SIG-M5 (cell line): ENCODE measurements around the gene CELF1.
"Not testable (repeated sequence)": the region's sequence is repeated elsewhere in the genome, so short reads cannot be mapped to it uniquely, and the experiment has no call there.

Source experiments
- DNase-seq: peaks from one replicate; lab custom pipeline; 2025; lab: John Stamatoyannopoulos, UW

Gene CELF1

DNA sequence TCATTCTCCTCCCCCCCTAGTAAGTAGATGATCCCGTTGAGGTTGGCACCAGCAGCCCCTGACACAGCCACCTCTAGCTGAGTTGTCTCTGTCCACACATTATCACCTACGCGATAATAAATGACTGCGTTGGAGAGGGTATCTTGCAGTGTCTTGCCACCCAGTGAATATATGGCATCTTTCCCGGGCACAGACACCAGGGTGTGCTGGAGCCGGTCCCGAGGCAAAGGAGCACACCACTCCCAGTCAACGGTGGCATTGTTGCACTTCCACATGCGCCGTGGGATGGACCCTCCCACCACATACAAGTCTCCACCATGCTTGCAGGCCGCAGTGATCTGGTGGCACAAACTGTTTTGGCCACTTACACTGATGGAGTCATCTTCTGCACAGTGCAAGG lies 20.4 kb upstream of the CELF1 start:
- no peak for DNase-seq

DNA sequence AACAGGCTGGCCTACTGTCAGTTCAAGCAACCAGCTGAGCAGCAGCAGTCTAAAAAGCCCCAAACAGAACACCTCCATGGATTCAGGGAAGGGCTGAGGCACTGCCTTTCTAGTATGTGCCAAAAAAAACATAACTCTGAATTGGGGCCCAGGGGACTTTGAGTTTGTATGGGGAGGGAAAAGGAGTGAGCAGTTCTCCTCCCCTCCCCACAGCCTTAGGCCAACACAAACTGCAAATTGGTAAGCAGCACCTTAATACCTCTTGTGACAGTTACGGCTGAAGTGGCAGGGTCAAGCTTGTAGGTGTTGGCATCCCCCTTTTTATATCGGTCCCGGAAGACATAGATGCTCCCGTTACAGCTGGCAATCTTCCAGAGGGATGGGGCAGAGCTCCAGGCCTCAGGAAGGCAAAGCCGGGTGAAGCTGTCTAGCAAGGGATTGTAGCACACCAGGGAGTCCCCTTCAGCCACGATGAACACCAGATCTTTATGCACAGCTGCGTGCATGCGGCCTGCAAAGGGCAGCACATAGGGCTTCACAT lies 19.9 kb upstream of the CELF1 start:
- DNase-seq = no peak

DNA sequence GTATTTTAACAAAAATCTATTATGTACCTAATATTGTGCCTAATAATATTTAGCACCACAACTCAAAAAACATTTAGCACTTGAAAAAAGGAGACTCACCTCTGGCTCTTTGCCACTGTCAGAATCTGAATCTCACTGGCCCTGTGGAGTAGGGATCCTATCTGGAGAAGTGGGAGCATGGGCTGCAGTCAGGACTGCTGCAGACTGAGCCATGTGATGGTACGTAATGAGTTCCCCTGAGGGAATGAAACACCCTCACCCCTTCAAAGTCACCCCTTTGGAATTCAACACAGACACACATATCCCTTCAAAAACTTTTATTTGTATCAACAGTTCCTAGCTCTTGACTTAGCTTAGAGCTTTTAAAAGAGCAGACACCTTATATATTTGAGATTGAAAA lies 19.0 kb upstream of the CELF1 start:
- no peak for DNase-seq

DNA sequence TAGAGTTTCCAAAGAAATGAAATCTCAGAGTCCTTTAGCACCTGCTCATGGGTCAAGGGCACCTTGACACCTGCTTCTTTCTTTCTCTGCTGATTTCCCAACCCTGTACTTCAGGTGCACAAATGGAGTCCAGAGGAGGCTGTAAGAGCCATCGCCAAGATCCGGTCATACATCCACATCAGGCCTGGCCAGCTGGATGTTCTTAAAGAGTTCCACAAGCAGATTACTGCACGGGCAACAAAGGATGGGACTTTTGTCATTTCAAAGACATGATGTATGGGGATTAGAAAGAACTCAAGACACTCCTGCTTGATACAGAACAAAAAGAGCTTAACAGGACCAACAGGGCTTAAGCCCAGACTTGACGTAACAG lies 18.4 kb upstream of the CELF1 start:
- DNase-seq = no peak

DNA sequence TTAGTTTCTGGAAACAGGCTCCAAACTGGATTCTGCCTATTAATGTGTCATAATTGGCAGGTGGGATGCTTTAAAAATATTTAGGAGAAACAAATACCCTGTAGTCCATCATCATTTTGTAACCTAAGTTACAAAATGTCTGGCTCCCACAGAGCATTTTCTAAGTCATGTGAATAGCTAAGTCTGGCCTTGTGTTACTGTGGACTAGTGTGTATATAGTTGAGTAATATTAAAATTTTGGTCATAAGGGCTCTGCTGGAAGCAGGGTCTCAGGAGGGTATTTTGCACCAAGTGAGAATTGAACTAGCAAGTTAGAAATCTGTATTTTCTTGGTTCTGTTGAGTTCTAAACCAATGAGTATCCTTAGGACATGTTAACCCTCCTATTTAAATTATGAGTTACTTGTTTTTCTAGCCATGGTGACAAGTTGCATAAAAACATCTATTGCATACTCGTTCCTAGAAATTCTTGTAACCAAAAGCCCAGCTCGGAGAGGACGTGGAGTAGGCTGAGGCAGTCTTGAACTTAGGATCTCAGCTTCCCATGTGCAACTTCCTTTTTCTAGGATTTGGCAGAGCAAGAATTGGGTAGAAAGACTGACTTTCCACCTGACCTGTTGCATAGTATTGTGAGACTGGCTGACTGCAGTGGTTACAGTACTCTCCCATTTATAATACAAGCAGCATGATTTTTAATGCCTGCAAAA lies 17.9 kb upstream of the CELF1 start:
- no peak for DNase-seq

DNA sequence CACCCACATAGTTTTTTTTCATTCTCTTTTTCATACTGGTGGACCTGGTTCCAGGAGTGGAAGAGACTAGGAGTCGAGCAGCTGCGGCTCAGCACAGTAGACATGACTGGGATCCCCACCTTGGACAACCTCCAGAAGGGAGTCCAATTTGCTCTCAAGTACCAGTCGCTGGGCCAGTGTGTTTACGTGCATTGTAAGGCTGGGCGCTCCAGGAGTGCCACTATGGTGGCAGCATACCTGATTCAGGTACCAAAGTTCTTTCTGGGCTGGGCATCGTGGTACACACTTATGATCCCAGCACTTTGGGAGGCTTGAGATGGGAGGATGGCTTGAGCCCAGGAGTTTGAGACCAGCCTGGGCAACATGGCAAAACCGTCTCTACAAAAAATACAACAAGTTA lies 16.7 kb upstream of the CELF1 start:
- DNase-seq = no peak

DNA sequence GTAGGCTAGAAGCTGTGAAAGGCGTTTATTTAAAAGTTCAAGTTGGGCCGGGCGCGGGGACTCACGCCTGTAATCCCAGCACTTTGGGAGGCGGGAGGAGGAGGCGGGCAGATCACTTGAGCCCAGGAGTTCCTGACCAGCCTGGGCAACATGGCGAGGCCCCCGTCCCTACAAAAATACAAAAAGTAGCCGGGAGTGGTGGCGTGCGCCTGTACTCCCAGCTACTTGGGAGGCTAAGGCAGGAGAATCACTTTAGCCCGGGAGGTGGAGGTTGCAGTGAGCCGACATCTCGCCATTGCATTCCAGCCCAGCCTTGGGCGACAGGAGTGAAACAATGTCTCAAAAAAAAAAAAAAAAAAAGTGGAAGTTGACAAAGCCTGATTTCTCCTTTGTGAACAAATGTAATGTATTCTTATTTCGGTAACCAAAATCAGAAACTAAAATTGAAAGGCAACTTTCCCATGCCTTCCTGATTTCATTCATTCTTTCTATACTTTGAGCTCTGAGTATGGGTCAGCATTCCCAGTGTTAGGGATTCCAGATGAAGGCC lies 13.3 kb upstream of the CELF1 start:
- DNase-seq = no peak

DNA sequence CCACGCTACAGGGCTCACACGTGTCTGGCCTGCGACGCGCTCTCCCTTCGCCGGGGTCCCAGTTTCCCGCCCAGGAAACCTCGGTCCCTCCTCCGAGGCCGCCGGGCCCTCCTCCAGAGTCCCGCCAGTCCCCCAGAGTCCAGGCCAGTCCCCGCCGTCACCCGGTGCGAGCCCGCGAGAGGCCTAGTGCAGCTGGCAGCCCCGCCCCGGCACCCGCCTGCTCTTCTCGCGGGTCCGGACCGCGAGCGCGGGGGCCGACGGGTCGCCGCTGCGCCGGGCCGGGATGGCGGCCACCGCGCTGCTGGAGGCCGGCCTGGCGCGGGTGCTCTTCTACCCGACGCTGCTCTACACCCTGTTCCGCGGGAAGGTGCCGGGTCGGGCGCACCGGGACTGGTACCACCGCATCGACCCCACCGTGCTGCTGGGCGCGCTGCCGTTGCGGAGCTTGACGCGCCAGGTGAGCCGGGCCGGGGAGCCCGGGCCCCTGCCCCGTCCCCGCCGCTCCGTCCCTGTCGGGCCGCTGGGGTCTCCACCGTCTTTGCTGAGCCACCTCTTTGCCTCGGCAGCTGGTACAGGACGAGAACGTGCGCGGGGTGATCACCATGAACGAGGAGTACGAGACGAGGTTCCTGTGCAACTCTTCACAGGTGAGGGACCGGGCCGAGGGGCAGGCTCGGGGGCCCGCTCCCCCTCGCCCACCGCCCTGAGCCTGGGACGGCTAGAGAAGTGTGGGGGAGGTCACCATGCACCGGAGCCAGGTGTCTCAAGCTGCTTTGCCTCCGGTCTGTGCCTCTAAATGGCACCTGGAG lies 12.6 kb upstream of the CELF1 start, which contains the start of gene PTPMT1:
PTPMT1 (plus strand) TSS at position 260 of the 809 bp plus-strand sequence; CDS start at position 284, 24 bp downstream.
- no peak for DNase-seq

DNA sequence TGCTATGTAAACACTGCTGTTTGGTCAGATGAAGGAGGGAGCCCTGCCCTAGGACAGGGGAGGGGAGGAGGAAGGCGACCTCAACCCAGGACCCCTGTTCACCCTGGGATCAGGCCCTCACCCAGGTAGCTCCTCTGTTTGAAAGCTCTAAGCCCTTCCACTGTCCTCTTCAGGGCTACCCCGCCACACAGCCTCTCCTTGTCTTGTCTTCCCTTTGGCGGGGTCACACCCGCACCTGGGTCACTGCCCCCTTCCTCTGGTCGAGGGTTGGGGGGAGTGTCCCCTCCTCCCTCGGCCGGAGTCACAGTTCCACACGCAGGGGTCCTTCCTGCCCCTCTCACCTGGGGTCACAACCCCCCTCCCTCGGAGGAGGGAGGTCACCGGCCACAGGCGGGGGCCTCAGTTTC lies 12.0 kb upstream of the CELF1 start:
- DNase-seq = no peak

DNA sequence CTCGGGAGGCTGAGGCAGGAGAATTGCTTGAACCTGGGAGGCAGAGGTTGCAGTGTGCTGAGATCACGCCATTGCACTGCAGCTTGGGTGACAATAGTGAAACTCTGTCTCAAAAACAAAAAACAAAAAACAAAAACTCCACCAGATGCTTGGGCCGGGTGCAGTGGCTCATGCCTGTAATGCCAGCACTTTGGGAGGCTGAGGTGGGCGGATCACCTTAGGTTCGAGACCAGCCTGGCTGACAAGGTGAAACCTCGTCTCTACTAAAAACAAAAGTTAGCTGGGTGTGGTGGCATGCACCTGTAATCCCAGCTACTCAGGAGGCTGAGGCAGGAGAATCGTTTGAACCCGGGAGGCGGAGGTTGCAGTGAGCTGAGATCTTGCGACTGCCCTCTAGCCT lies 11.4 kb upstream of the CELF1 start:
- DNase-seq = not testable (repeated sequence)

DNA sequence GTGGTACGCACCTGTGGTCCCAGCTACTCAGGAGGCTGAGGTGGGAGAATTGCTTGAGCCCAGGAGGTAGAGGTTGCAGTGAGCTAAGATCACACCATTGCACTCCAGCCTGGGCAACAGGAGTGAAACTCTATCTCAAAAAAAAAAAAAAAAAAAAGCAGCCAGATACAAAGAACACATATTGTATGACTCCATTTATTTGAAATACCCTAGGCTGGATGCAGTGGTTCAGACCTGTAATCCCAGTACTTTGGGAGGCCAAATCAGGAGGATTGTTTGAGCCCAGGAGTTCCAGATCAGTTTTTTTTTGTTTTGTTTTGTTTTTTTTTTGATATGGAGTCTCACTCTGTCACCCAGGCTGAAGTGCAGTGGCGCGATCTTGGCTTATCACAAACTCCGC lies 9.5 kb upstream of the CELF1 start:
- not testable (repeated sequence) for DNase-seq

DNA sequence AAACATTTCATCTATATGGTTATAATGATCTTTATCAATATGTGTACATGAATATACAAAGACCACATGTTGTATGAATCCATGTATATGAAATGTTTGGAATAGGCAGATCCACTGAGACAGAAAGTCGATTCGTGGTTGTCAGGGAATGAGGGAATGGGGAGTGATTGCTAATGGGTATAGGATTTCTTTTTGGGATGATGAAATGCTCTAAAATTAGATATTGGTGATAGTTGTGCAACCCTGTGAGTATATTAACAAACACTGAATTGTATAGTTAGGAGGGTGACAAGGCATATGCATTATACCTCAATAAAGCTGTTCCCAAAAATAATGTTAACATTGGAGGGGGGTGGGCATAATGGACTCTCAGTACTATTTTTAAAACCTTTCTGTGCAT lies 7.5 kb upstream of the CELF1 start:
- DNase-seq = no peak

DNA sequence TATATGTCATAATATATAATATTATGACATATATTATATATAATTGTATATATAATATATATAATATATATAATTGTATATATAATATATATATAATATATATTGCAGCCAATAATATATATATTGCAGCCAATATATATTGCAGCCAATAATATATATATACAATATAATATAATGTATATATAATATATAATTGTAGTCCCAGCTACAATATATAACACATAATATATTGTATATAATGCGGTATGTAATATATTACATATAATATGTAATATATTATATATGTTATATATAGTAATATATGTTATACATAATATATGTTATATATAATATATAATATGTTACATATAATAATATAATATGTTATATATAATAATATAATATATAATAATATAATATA lies 5.8 kb upstream of the CELF1 start:
- no peak for DNase-seq

DNA sequence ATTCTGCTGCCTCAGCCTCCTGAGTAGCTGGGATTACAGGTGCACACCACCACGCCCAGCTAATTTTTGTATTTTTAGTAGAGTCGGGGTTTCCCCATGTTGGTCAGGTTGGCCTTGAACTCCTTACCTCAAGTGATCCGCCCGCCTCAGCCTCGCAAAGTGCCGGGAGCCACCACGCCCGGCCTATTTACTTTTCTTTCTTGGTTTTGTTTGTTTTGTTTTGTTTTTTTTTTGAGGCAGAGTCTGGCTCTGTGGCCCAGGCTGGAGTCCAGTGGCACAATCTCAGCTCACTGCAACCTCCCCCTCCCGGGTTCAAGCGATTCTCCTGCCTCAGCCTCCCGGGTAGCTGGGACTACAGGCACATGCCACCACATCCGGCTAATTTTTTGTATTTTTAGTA lies 4.1 kb upstream of the CELF1 start:
- not testable (repeated sequence) for DNase-seq

DNA sequence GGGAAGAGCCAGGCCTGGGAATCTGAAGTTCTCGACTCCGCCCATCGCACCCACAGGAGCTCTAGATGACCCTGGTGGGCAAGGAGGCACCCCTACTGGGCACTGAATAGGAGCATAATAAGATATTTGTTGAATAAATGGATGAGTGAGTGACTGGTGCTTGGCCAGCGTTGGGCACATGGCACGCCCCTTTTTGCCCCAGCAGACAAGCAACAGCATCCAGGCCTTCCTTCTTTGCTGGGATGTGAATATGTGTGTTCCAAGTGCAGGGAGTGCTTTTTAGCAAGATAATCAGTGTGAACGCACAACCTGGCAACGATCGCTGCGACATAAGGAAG lies 443 bp upstream of the CELF1 start:
- DNase-seq = no peak

DNA sequence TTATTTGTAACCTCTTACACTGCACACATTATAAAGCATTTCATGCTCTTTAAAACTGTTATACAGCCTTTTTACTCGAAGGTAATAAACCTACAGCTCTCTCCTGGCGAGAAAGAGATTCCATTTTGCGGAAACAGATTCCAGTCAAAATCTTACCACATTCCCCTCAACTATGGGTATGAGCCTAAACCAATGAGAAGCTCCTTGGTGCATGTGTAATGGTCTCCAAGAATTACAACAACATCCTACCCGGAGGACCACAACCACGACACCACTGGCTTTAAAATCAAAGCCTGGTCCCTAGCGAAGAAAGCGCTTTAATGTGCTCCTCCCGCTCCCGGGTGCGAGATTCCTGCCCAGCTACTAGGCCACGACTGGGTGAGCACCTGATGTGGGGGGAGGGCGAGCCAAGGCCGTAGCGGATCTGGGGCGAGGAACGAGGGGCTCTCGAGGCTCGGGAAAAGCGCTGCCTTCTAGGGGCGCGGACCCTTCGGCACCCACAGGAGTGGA lies 821 bp downstream of the CELF1 start:
- DNase-seq = no peak

DNA sequence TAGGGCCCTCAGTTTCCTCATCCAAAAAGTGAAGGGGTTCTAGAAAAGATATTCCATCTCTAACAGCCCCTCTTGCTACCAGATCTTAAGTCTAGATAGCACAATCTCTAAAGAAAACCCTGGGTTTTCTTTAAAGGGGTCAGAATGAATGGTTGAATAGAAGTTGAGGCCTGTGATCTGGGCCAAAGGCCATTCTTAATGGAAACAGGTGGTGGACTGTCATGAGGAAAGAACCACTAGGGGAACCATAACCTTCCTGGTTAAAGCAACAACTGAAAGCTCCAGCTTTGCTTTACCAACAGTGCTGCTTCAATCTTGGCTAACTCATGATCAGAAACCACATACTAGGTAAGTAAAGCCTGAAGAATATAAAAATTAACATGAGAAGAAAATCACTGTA lies 1.8 kb downstream of the CELF1 start:
- no peak for DNase-seq

DNA sequence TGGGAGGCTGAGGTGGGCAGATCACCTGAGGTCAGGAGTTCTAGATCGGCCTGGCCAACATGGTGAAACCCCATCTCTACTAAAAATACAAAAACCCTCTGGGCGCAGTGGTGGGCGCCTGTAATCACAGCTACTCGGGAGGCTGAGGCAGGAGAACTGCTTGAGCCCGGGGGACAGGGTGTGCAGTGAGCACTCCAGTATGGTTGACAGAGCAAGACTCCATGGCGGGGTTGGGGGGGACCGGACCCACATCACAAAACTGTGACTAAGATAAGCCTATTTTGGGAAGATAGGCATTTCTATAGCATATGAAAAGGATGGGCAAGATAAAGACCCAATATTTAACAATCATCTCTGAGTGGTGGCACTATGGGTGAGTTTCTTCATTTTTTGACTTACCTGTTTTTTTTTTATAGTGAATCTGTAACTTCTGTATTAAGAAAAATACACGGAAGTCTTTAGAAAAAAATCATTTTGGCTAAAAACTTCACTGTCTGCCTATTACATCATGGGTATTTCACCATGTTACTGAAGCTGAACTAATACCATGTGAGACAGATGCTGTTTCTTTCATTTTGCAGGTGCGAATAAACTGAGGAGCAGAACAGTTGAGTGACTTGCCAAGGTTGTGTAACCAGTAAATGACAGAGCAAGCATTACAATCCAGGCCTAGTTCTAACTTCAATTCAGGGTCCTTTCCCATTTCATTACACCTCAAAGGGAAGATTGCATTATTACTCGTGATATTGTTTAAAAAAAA lies 2.5 kb downstream of the CELF1 start:
- no peak for DNase-seq

DNA sequence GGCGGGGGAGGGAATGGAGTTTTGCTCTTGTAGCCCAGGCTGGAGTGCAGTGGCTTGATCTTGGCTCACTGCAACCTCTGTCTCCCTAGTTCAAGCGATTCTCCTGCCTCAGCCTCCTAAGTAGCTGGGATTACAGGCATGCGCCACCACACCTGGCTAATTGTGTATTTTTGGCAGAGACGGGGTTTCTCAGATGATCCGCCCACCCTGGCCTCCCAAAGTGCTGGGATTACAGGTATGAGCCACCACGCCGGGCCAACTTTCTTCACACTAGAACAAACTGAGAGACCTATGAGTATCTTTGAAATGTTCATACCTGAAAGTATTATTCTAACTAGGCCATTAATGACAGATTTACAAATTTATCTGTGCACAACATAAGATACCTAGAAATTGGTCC lies 6.7 kb downstream of the CELF1 start:
- not testable (repeated sequence) for DNase-seq

DNA sequence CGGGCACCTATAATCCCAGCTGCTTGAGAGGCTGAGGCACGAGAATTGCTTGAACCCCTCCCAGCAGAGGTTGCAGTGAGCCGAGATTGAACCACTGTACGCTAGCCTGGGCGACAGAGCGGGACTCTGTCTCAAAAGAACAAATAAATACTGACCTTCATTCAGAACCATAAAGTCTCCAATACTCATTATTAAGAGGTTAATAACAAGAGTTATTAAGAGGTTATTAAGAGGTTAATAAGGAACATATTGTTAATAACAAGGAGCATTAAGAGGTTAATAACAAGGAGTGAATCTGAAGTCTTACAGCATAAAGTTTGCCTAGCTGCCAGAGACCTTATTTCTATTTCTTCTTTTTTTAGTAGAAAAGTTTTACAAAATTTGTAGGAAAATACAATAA lies 7.6 kb downstream of the CELF1 start:
- no peak for DNase-seq

DNA sequence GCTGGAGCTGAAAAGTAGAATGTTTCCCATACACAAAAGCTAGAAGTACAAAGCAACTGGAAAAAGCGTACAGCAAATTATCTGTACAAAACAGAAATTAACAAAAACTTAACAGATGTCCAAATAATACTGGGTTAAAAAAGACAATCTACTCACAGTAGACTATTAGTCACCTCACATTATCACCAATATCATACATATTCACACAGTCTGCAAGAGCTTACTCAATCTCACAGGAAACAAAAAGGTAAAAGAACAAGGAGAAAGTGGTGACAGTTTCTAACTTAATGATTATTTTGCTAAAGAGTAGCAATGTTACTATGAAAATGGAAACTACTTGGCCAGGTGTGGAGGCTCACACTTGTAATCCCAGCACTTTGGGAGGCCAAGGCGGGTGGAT lies 11.9 kb downstream of the CELF1 start:
- no peak for DNase-seq

DNA sequence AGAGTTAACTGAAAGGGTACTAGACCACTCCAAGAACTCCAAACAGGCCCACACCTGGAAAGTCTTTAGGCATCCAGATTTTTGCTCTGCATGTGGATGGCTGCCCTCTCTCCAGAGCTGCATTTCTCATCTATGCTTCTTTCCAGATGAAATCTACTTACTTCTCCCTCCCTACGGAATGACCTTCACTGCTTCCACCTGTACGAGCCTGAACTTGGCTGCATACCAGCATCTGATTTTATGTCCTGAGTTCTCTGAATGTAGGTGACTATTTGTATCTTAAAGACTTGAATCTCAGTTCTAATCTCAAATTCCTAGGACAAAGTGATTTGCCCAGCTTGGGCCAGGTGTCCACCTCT lies 13.3 kb downstream of the CELF1 start:
- DNase-seq = no peak
